ENCODE results near the gene UBE3D. TPM values are rescaled to one million over a fixed set of nuclear protein-coding genes. Genes with fewer than 3 reads are reported as not detected.

UBE3D gene
- total and polyA plus RNA-seq, 2 of the 8 experiments (the other 6 are each of a cell fraction or from before 2014, with no cell fraction given) = 5.7 to 16.3 TPM

GRCh38 chr6:82968708-82969107 is 96.9 kb downstream of the UBE3D start (continued):
- no peak for TF ChIP-seq TEAD4 (IDR thresholded peaks at IDR 0.05; ENCODE audit: low read depth, low read length)
- no peak for TF ChIP-seq RXRA (IDR thresholded peaks at IDR 0.05; ENCODE audit: insufficient read depth, low read depth, low read length)
- TF ChIP-seq ASH2L (IDR thresholded peaks at IDR 0.05; ENCODE audit: low read length) = no peak

All from H1 (cell line).